ENCODE measurements around the gene P2RX4. TPM values are rescaled to one million over a fixed set of nuclear protein-coding genes. Genes with fewer than 3 reads are reported as not detected.

The P2RX4 gene
- total and polyA plus RNA-seq, 2 of the 4 experiments (the other 2 are of a cell fraction), result 9.5 to 12.6 TPM

DNA sequence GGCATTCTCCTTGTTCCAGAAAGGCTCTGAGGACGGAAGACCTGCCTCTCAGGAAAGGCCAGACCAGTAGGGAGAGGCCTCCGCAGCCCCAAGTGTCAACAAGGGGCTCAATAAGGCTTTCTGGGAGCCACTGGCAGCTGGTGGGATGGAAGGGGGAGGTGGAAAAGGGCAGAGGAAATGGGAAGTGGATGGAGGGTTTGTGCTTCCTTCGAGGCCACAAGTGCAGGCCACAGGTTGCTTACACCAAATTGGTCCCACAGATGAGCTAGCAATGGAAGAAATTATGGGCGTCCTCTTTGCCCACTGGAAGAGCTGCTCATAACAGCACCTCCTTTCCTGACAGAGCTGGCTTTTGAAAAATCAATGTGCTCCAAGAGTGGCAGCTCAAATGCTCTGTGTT, 28.2 kb downstream of the P2RX4 start:
- Histone ChIP-seq H4K8ac (ENCODE audit: low read depth in 2 of 2, low read length in 2 of 2) (no peak overlapping the region), H3K36me3 (ENCODE audit: control insufficient read depth, insufficient read depth, low read length) (peaks cover 19% of the 10 kb centered on the region)

More for the DNA sequence above, 28.2 kb downstream of the P2RX4 start:
- no peak overlapping the region for H3K14ac ChIP-seq (replicated peaks; ENCODE audit: low read depth, low read length)
- peaks cover 2% of the 10 kb centered on the region for H3K4me1 ChIP-seq (ENCODE audit: control insufficient read depth, insufficient read depth, low read length)
- in situ Hi-C loops (cut with MboI; ENCODE audit: low sequenced_read_pairs) (no loop called here), intact Hi-C loops (cut with micrococcal nuclease) (no loop called here), dilution Hi-C loops (cut with HindIII; ENCODE audit: low sequenced_read_pairs, unreplicated experiment) (no loop called here)
- ATAC-seq (ENCODE audit: low read depth) (no peak), DNase-seq (no peak)
- no peak for TF ChIP-seq CEBPB (IDR thresholded peaks at IDR 0.05; ENCODE audit: low read depth, low read length)
- TF ChIP-seq, protein P1, sequence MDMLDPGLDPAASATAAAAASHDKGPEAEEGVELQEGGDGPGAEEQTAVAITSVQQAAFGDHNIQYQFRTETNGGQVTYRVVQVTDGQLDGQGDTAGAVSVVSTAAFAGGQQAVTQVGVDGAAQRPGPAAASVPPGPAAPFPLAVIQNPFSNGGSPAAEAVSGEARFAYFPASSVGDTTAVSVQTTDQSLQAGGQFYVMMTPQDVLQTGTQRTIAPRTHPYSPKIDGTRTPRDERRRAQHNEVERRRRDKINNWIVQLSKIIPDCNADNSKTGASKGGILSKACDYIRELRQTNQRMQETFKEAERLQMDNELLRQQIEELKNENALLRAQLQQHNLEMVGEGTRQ (IDR thresholded peaks at IDR 0.05; ENCODE audit: low read depth, low read length), result no peak
- no peak for TF ChIP-seq CHD1 (IDR thresholded peaks at IDR 0.05; ENCODE audit: low read depth, low read length)
- no peak for TF ChIP-seq RCOR1 (IDR thresholded peaks at IDR 0.05; ENCODE audit: insufficient replicate concordance, low read length)
- TF ChIP-seq FOS (IDR thresholded peaks at IDR 0.05; ENCODE audit: low read depth, low read length), result no peak
- TF ChIP-seq MXI1 (IDR thresholded peaks at IDR 0.05; ENCODE audit: borderline replicate concordance, low read depth, low read length), result no peak
- no peak for TF ChIP-seq RAD21 (IDR thresholded peaks at IDR 0.05; ENCODE audit: low read length)
- no peak for TF ChIP-seq MAZ (IDR thresholded peaks at IDR 0.05; ENCODE audit: borderline replicate concordance, low read depth, low read length)
- no peak for TF ChIP-seq BHLHE40 (IDR thresholded peaks at IDR 0.05; ENCODE audit: low read depth, low read length)
- TF ChIP-seq, protein P2, sequence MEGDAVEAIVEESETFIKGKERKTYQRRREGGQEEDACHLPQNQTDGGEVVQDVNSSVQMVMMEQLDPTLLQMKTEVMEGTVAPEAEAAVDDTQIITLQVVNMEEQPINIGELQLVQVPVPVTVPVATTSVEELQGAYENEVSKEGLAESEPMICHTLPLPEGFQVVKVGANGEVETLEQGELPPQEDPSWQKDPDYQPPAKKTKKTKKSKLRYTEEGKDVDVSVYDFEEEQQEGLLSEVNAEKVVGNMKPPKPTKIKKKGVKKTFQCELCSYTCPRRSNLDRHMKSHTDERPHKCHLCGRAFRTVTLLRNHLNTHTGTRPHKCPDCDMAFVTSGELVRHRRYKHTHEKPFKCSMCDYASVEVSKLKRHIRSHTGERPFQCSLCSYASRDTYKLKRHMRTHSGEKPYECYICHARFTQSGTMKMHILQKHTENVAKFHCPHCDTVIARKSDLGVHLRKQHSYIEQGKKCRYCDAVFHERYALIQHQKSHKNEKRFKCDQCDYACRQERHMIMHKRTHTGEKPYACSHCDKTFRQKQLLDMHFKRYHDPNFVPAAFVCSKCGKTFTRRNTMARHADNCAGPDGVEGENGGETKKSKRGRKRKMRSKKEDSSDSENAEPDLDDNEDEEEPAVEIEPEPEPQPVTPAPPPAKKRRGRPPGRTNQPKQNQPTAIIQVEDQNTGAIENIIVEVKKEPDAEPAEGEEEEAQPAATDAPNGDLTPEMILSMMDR (conservative IDR thresholded peaks at IDR 0.05; ENCODE audit: low read depth, low read length), result no peak
- no peak for TF ChIP-seq SMC3 (IDR thresholded peaks at IDR 0.05; ENCODE audit: low read depth, low read length)
- no peaks in the 10 kb centered on the region for H3K9me3 ChIP-seq (ENCODE audit: control insufficient read depth, insufficient read depth, low read length)
- peaks cover 3% of the 10 kb centered on the region; the same call in 1 of the 2 replicates for H4K20me1 ChIP-seq (ENCODE audit: insufficient read depth, low read length)
- no peak overlapping the region for H2BK15ac ChIP-seq (ENCODE audit: low read depth, low read length)
- H3K27me3 ChIP-seq (ENCODE audit: control insufficient read depth, insufficient read depth, low read length), result no peaks in the 10 kb centered on the region
- no peak overlapping the region for H2AK5ac ChIP-seq (ENCODE audit: low read depth, low read length)
- no peak overlapping the region for H3K4ac ChIP-seq (ENCODE audit: low read depth, low read length)
- no peak overlapping the region for H2AK9ac ChIP-seq (replicated peaks; ENCODE audit: low read depth, low read length, poor library complexity)
- peak overlapping the region; percentile 35 for H2AFZ ChIP-seq (replicated peaks; ENCODE audit: low read length, poor library complexity)
- no peak overlapping the region for H3K18ac ChIP-seq (ENCODE audit: low read depth, low read length)
- BruUV-seq (replicated peaks), result no TSS peak
- H4K91ac ChIP-seq (ENCODE audit: insufficient read depth, low read depth, low read length), result no peak overlapping the region
- H3K9me1 ChIP-seq (ENCODE audit: insufficient read depth, low read length), result no peaks in the 10 kb centered on the region
- ChIA-PET CTCF (interaction anchor here (1.7 kb wide), 1 partner anchor 7 kb away, joined by 5 read pairs; no protein-coding TSS in a partner anchor), POLR2A (ENCODE audit: unreplicated experiment) (no interaction called here)
- H2BK120ac ChIP-seq (ENCODE audit: low read depth, low read length), result no peak overlapping the region
- 82% methylated on average over 3 of the region's 4 CpGs; no CpG with 5 or more reads in 1 of the 2 experiments for WGBS, 2 experiments (ENCODE audit: extremely low coverage in 2 of 2, insufficient read length in 1 of 2)
- H3K79me1 ChIP-seq (ENCODE audit: low read depth in 1 of 2, low read length in 2 of 2), result no peaks in the 10 kb centered on the region; a peak in 1 of 4 replicates
- no peak overlapping the region for H4K5ac ChIP-seq (ENCODE audit: low read depth, low read length)
- no peak overlapping the region for H3K56ac ChIP-seq (ENCODE audit: extremely low read depth, insufficient read depth, low read length)
- H3K4me3 ChIP-seq (ENCODE audit: insufficient read depth, low read depth, low read length), result no peak overlapping the region
- no peak overlapping the region for H2BK5ac ChIP-seq (ENCODE audit: low read depth, low read length, poor library complexity, severe bottlenecking)
- H3K9ac ChIP-seq (ENCODE audit: low read depth, low read length), result no peak overlapping the region
- H3K27ac ChIP-seq (ENCODE audit: insufficient read depth, low read length), result no peak overlapping the region
- no peak overlapping the region for H3K4me2 ChIP-seq (ENCODE audit: low read depth, low read length)
- H2BK20ac ChIP-seq (ENCODE audit: low read depth, low read length), result no peak overlapping the region
- H3K23ac ChIP-seq (ENCODE audit: low read depth, low read length), result no peak overlapping the region
